Neural progenitor cell (in vitro differentiated cells): ENCODE measurements around the gene ARHGAP19. TPM values are rescaled to one million over a fixed set of nuclear protein-coding genes. Genes with fewer than 3 reads are reported as not detected.

Experiments
- DNase-seq: peaks from one replicate; pipeline ENCODE4 v3.0.0-alpha.2; 2016; ENCODE audit warnings: low spot score
- H2AFZ ChIP-seq: fragments of 200-600 bp; sonication (generic); replicated peaks from 2 replicates; pipeline ENCODE4 v1.6.1; 2016; ENCODE audit warnings: antibody characterized with exemption
- H3F3A ChIP-seq: fragments of 200-600 bp; sonication (generic); 2 replicates; pipeline ENCODE4 v1.6.1; 2016; ENCODE audit warnings: antibody characterized with exemption, low read depth
- H3K27ac ChIP-seq: fragments of 200-600 bp; sonication (generic); 2 replicates; pipeline ENCODE4 v1.5.1; 2016; ENCODE audit warnings: mild to moderate bottlenecking
- H3K27me3 ChIP-seq: fragments of 200-600 bp; sonication (generic); 2 replicates; pipeline ENCODE4 v1.6.1; 2016; ENCODE audit warnings: mild to moderate bottlenecking, moderate library complexity
- H3K36me3 ChIP-seq: fragments of 200-600 bp; sonication (generic); 2 replicates; pipeline ENCODE4 v1.5.1; 2016
- H3K4me1 ChIP-seq: fragments of 200-600 bp; sonication (generic); 2 replicates; pipeline ENCODE4 v1.6.1; 2016; ENCODE audit warnings: mixed run types
- H3K4me2 ChIP-seq: fragments of 200-600 bp; sonication (generic); 2 replicates; pipeline ENCODE4 v1.6.1; 2016
- H3K4me3 ChIP-seq: fragments of 200-600 bp; sonication (generic); 2 replicates; pipeline ENCODE4 v1.5.1; 2016
- H3K79me2 ChIP-seq: fragments of 200-600 bp; sonication (generic); 2 replicates; pipeline ENCODE4 v1.6.1; 2016; ENCODE audit warnings: low read depth
- H3K9ac ChIP-seq: fragments of 200-600 bp; sonication (generic); 2 replicates; pipeline ENCODE4 v1.6.1; 2016
- H3K9me3 ChIP-seq: fragments of 200-600 bp; sonication (generic); 2 replicates; pipeline ENCODE4 v1.5.1; 2016; ENCODE audit warnings: low read depth
- H4K20me1 ChIP-seq: fragments of 200-600 bp; sonication (generic); 2 replicates; pipeline ENCODE4 v1.6.1; 2016; ENCODE audit warnings: low read depth
- H3K27ac Mint-ChIP-seq: 3 replicates; pipeline ENCODE4 v1.8.0; 2021; ENCODE audit warnings: mixed read lengths
- H3K27me3 Mint-ChIP-seq: 2 replicates; pipeline ENCODE4 v1.8.0; 2022; ENCODE audit warnings: low read depth, mild to moderate bottlenecking, inconsistent platforms, moderate library complexity, mixed read lengths; ENCODE audit not compliant: insufficient read depth
- H3K36me3 Mint-ChIP-seq: 3 replicates; pipeline ENCODE4 v1.8.0; 2021; ENCODE audit warnings: mixed read lengths
- H3K4me1 Mint-ChIP-seq: 3 replicates; pipeline ENCODE4 v1.8.0; 2021; ENCODE audit warnings: mixed read lengths
- H3K4me3 Mint-ChIP-seq: 3 replicates; pipeline ENCODE4 v1.8.0; 2021; ENCODE audit warnings: mild to moderate bottlenecking, moderate library complexity, mixed read lengths
- H3K9me3 Mint-ChIP-seq: 3 replicates; pipeline ENCODE4 v1.8.0; 2020; ENCODE audit warnings: mixed read lengths
- CTCF ChIP-seq: fragments of 200-600 bp; sonication (generic); IDR thresholded peaks from 2 replicates; pipeline ENCODE4 v1.5.1; 2017; ENCODE audit warnings: antibody characterized with exemption, mild to moderate bottlenecking
- EZH2 ChIP-seq: fragments of 200-600 bp; sonication (generic); IDR thresholded peaks from 2 replicates; pipeline ENCODE4 v1.6.1; 2017; ENCODE audit warnings: antibody characterized with exemption, mild to moderate bottlenecking, moderate library complexity
- EZH2phosphoT487 ChIP-seq: fragments of 200-600 bp; sonication (generic); IDR thresholded peaks from 2 replicates; pipeline ENCODE4 v1.6.1; 2017; ENCODE audit warnings: antibody characterized with exemption
- total RNA-seq: library from RNA; depleted of rRNA; stranded (reverse); fragments of >200 nt; gene quantifications from 2 replicates; pipeline ENCODE4 v1.2.3, GENCODE V29; 2015; ENCODE audit warnings: low replicate concordance

ARHGAP19 gene
- total RNA-seq, 1 donor from 2014 or later: 88.8 TPM

GRCh38 chr10:97203220-97203619 is 89.2 kb downstream of the ARHGAP19 start:
- no peak overlapping the region for H3K4me3 Mint-ChIP-seq
- Histone ChIP-seq H3K4me1 (peaks cover 7% of the 10 kb centered on the region), H3K4me2 (no peak overlapping the region), H3K79me2 (no peaks in the 10 kb centered on the region), H3K36me3 (no peaks in the 10 kb centered on the region), H4K20me1 (no peaks in the 10 kb centered on the region), H3K27ac (no peak overlapping the region), H3K27me3 (peaks cover 6% of the 10 kb centered on the region), H3K9me3 (no peaks in the 10 kb centered on the region), H3K4me3 (no peak overlapping the region), H3F3A (no peaks in the 10 kb centered on the region), H2AFZ (no peak overlapping the region), H3K9ac (no peak overlapping the region)
- peaks cover 24% of the 10 kb centered on the region for H3K27me3 Mint-ChIP-seq
- DNase-seq: no peak
- H3K4me1 Mint-ChIP-seq: peaks cover 6% of the 10 kb centered on the region
- H3K27ac Mint-ChIP-seq: no peak overlapping the region
- TF ChIP-seq CTCF (no peak), EZH2 (no peak), EZH2phosphoT487 (no peak)
- H3K36me3 Mint-ChIP-seq: no peaks in the 10 kb centered on the region
- H3K9me3 Mint-ChIP-seq: no peaks in the 10 kb centered on the region

- no peak overlapping the region for H2AFZ ChIP-seq
- H3K9ac ChIP-seq: no peak overlapping the region
- Mint-ChIP-seq H3K4me3 (no peak overlapping the region), H3K4me1 (peaks cover 3% of the 10 kb centered on the region), H3K9me3 (no peaks in the 10 kb centered on the region), H3K27ac (no peak overlapping the region), H3K36me3 (no peaks in the 10 kb centered on the region), H3K27me3 (peaks cover 35% of the 10 kb centered on the region)
- no peak overlapping the region for H3K27ac ChIP-seq
- H3K79me2 ChIP-seq: no peaks in the 10 kb centered on the region
- peaks cover 5% of the 10 kb centered on the region for H3F3A ChIP-seq
- no peak overlapping the region for H3K4me3 ChIP-seq
- peaks cover 32% of the 10 kb centered on the region for H3K27me3 ChIP-seq
- H4K20me1 ChIP-seq: peaks cover 4% of the 10 kb centered on the region
- DNase-seq: no peak
- no peak for TF ChIP-seq CTCF
- TF ChIP-seq EZH2: no peak
- no peak for TF ChIP-seq EZH2phosphoT487
- no peak overlapping the region for H3K4me2 ChIP-seq
- peaks cover 4% of the 10 kb centered on the region for H3K4me1 ChIP-seq
- H3K36me3 ChIP-seq: no peaks in the 10 kb centered on the region
- no peaks in the 10 kb centered on the region for H3K9me3 ChIP-seq
These were observed 91.8 kb downstream of the ARHGAP19 start for GRCh38 chr10:97200616-97201015.

- TF ChIP-seq CTCF (no peak), EZH2phosphoT487 (no peak), EZH2 (no peak)
- H3K4me3 Mint-ChIP-seq: no peak overlapping the region
- H3K27ac Mint-ChIP-seq: no peak overlapping the region
- peaks cover 38% of the 10 kb centered on the region for H3K27me3 Mint-ChIP-seq
- H3K4me3 ChIP-seq: no peak overlapping the region
- H2AFZ ChIP-seq: no peak overlapping the region
- peaks cover 10% of the 10 kb centered on the region for H4K20me1 ChIP-seq
- DNase-seq: no peak
- no peak overlapping the region for H3K9ac ChIP-seq
- H3K36me3 ChIP-seq: no peaks in the 10 kb centered on the region
- H3K9me3 Mint-ChIP-seq: no peaks in the 10 kb centered on the region
- peaks cover 6% of the 10 kb centered on the region for H3K4me1 Mint-ChIP-seq
- no peaks in the 10 kb centered on the region for H3K36me3 Mint-ChIP-seq
- no peak overlapping the region for H3K27ac ChIP-seq
- no peak overlapping the region for H3K4me2 ChIP-seq
- H3F3A ChIP-seq: peaks cover 8% of the 10 kb centered on the region
- H3K79me2 ChIP-seq: no peaks in the 10 kb centered on the region
- H3K27me3 ChIP-seq: peaks cover 46% of the 10 kb centered on the region
- no peaks in the 10 kb centered on the region for H3K9me3 ChIP-seq
- H3K4me1 ChIP-seq: peaks cover 4% of the 10 kb centered on the region
These were observed 93.3 kb downstream of the ARHGAP19 start for GRCh38 chr10:97199152-97199551.
